Heart right ventricle (tissue), 16 donors: ENCODE measurements around the gene CYB5R2. TPM values are rescaled to one million over a fixed set of nuclear protein-coding genes. Genes with fewer than 3 reads are reported as not detected.

ENCODE experiments used
- ATAC-seq, 8 donors: fragments of 200-7000 bp; cut with Tn5 transposase; one replicate each; pipeline ENCODE4 v1.9.1; 2020; ENCODE audit warnings: mild to moderate bottlenecking in 8 of 8, moderate library complexity in 8 of 8, moderate number of reproducible peaks in 1 of 8
- DNase-seq, 2 donors: peaks; one replicate each; pipeline ENCODE4 v3.0.0-alpha.2; 2020
- H3K27ac ChIP-seq, 10 donors: fragments of 200-600 bp; sonication (generic) in 2 of 10; one replicate each; pipeline versions ENCODE4 v1.5.0 to v1.8.0; 2020 to 2022; ENCODE audit warnings: mild to moderate bottlenecking in 3 of 10
- H3K27me3 ChIP-seq, 7 donors: fragments of 200-600 bp; one replicate each; pipeline ENCODE4 v1.8.0; 2021 to 2022; ENCODE audit warnings: mild to moderate bottlenecking in 2 of 7
- H3K36me3 ChIP-seq, 9 donors: fragments of 200-600 bp; sonication (generic) in 1 of 9; one replicate each; pipeline versions ENCODE4 v1.5.0 to v1.8.0; 2020 to 2022; ENCODE audit warnings: mild to moderate bottlenecking in 2 of 9
- H3K4me1 ChIP-seq, 9 donors: fragments of 200-600 bp; sonication (generic) in 1 of 9; one replicate each; pipeline versions ENCODE4 v1.5.0 to v1.8.0; 2020 to 2022; ENCODE audit warnings: mild to moderate bottlenecking in 4 of 9
- H3K4me3 ChIP-seq, 10 donors: fragments of 200-600 bp; sonication (generic) in 2 of 10; one replicate each; pipeline versions ENCODE4 v1.5.0 to v1.8.0; 2020 to 2022; ENCODE audit warnings: mild to moderate bottlenecking in 7 of 10, moderate library complexity in 2 of 10
- H3K9me3 ChIP-seq, 11 donors: fragments of 200-600 bp in 10 of 11; sonication (generic) in 2 of 11; one replicate each; pipeline versions ENCODE4 v1.5.0 to v1.8.0; 2013 to 2022; ENCODE audit warnings: mild to moderate bottlenecking in 2 of 11, control low read depth in 1 of 11, moderate library complexity in 1 of 11
- WGBS, 2 donors: extraction: QIAGEN DNeasy Blood & Tissue Kit; methylation state at CpG; one replicate each; pipeline ENCODE4 v1.1.7; 2013; ENCODE audit warnings: inconsistent platforms in 1 of 2; 5-methylcytosine and 5-hydroxymethylcytosine counted together
- intact Hi-C, 10 donors: fragments of 100-400 bp; cut with DNase I; formaldehyde crosslinking; loops; one replicate each; pipeline versions ENCODE4 v1.11.1 to v1.14.2; 2022
- long read RNA-seq, 3 donors: library from polyadenylated mRNA; unstranded; transcript quantifications; one replicate each; pipeline ENCODE4 v2.0.0, GENCODE V29; 2020 to 2021
- polyA plus RNA-seq, 2 donors: library from polyadenylated mRNA; stranded (reverse); fragments of 200-250 nt; gene quantifications; one replicate each; pipeline ENCODE4 v1.2.3, GENCODE V29; 2013
- total RNA-seq, 10 donors: library from RNA; stranded (reverse); fragmentation: NEBNext Ultra II Directional in 3 of 10; extraction: Animal tissue kit (Norgen Biotek cat#: 25700) in 3 of 10; gene quantifications; one replicate each; pipeline versions ENCODE4 v1.2.1 to v1.2.4, GENCODE V29; 2021 to 2023
- TF ChIP-seq, protein P1 (sequence below), 9 donors: fragments of 200-600 bp; sonication (generic) in 2 of 9; IDR thresholded peaks; one replicate each; pipeline versions ENCODE4 v1.5.0 to v1.8.0; 2021 to 2022; ENCODE audit warnings: antibody characterized with exemption in 9 of 9, mild to moderate bottlenecking in 5 of 9, moderate library complexity in 1 of 9
- donor health status: Arrhythmogenic right ventricular cardiomyopathy.
- donor health status: ischemic (EF 13 %, LVEDD 7.1; RV severe dilation, severe dysfunction).
- donor health status: healthy with polysubstance abuse.
- donor health status: DM: no; HTN: yes; CAD: no.
- donor health status: DM: no; HTN: no; CAD: no.
- donor health status: ischemic (EF 25% LVEDD 6.9; RV normal size, moderate dysfunction).
- donor health status: ischemic (EF 25% LVEDD 5.7; RV mildly dilated, moderate dysfunction).
- donor health status: healthy.
- donor health status: DM: yes; HTN: yes; CAD: no.
- donor health status: Ischemic cardiomyopathy.
- donor health status: ischemic (EF 35%, LVEDD 5.7; RV mildly dilated, moderate dysfunction).
- donor health status: nonischemic (EF 11% LVEDD 7.7; RV severe dilation, severe dysfunction).
- donor health status: DM: yes; HTN: yes; CAD: no.
- donor health status: PGD.
- donor health status: ischemic (EF 29% LVEDD 5.4; RV normal size, mild dysfunction).
- donor health status: nonischemic (EF 23%, LVEDD 6.1; RV moderate dilation, normal function).

The CYB5R2 gene
- 1 to 10 TPM in 7 of 10 donors, under 1 TPM in 3; 0.36 to 1.7 (median 1.1) TPM for total RNA-seq
- polyA plus RNA-seq: 1 to 10 TPM; 1.7 to 2.8 TPM
- long read RNA-seq, donor 1: 0 reads
- long read RNA-seq, donor 2: 0 reads
- long read RNA-seq, donor 3, partial matches to known transcripts: 0 of 3 reads
- long read RNA-seq, donor 3, other reads (novel, unspliced or antisense): 3 of 3 reads

DNA sequence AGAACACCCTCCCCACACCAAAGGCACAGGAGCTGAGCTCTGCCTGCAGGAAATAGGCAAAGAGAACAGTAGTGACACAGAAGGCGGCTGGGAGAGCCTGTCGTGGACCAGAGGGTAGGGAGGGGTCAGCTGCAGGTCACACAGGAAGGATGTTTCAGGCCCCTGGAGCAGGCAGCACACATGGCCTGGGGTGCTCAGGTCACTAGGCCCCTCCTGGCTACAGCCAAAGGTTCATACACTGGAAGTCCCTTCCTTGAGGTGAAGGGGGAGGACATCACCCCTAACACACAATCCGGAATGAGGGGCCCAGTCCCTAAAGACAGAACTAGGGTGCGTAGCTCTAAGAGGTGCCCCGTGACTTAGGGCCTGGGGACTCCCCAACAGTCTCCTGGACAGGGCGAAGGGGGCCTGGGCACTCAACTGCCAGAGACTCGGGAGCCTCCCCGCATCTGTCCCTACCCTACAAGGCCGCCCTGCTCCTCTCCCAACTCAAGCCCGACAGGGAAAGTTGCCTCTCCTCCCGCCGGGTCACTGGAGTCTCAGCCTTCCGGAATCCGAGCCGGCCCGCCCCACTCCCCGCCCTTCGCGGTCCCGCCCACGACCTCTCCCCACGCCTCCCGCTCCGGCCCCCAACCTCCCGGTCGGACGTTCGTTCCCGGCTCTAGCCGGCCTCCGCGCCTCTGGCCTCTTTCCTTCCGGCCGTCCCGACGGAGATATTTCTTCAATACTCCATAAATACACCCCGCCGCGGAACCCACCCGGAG is at the start of gene CYB5R2:
Gene CYB5R2, minus strand, starts transcription at position 541 of the 764 bp plus-strand sequence. CDS start 675 bp downstream, outside the sequence.
- Histone ChIP-seq H3K27me3 (peaks cover 0 to 50% (median 33%) of the 10 kb centered on the region in 7 donors), H3K4me3 (peak within 1 kb of the TSS; percentile 26 to 64 (median 61)), H3K27ac (peak within 1 kb of the TSS in 8 of 10 donors; percentile 30 to 79 (median 61)), H3K4me1 (peaks cover 4 to 22% (median 12%) of the 10 kb centered on the region in 9 donors), H3K9me3 (no peaks in the 10 kb centered on the region), H3K36me3 (no peaks in the 10 kb centered on the region)
- peak; percentile 73 to 93 (median 90) for ATAC-seq
- intact Hi-C loops: loop anchor here in 1 of 10 donors (10.0 kb wide), 1 partner anchor 318 kb away; no protein-coding TSS in a partner anchor
- WGBS, 2 donors: 10 to 12% methylated on average over 40 of the region's 40 CpGs
- TF ChIP-seq, protein P1, sequence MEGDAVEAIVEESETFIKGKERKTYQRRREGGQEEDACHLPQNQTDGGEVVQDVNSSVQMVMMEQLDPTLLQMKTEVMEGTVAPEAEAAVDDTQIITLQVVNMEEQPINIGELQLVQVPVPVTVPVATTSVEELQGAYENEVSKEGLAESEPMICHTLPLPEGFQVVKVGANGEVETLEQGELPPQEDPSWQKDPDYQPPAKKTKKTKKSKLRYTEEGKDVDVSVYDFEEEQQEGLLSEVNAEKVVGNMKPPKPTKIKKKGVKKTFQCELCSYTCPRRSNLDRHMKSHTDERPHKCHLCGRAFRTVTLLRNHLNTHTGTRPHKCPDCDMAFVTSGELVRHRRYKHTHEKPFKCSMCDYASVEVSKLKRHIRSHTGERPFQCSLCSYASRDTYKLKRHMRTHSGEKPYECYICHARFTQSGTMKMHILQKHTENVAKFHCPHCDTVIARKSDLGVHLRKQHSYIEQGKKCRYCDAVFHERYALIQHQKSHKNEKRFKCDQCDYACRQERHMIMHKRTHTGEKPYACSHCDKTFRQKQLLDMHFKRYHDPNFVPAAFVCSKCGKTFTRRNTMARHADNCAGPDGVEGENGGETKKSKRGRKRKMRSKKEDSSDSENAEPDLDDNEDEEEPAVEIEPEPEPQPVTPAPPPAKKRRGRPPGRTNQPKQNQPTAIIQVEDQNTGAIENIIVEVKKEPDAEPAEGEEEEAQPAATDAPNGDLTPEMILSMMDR (IDR thresholded peaks at IDR 0.05): no peak
- DNase-seq: peak; percentile 74 to 75

DNA sequence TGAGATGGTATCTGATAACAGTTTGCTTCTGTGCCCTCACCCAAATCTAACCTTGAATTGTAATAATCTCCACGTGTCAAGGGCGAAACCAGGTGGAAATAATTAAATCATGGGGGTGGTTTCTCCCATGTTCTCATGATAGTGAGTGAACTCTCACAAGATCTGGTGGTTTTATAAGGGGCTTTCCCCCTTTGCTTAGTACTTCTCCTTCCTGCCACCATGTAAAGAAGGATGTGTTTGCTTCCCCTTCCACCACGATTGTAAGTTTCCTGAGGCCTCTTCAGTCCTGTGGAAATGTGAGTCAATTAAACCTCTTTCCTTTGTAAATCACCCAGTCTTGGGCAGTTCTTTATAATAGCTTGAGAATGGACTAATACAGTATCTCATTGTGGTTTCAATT is 41.5 kb upstream of the CYB5R2 start:
- WGBS, 2 donors: 56 to 67% methylated on average over 3 of the region's 3 CpGs
- Histone ChIP-seq H3K4me1 (no peaks in the 10 kb centered on the region), H3K27me3 (peaks cover 0 to 13% (median 0%) of the 10 kb centered on the region in 7 donors), H3K9me3 (no peaks in the 10 kb centered on the region), H3K4me3 (no peak overlapping the region), H3K27ac (no peak overlapping the region), H3K36me3 (no peaks in the 10 kb centered on the region)
- TF ChIP-seq, protein P1 (IDR thresholded peaks at IDR 0.05): no peak
- no peak for DNase-seq
- no peak for ATAC-seq
- intact Hi-C loops: no loop called here

DNA sequence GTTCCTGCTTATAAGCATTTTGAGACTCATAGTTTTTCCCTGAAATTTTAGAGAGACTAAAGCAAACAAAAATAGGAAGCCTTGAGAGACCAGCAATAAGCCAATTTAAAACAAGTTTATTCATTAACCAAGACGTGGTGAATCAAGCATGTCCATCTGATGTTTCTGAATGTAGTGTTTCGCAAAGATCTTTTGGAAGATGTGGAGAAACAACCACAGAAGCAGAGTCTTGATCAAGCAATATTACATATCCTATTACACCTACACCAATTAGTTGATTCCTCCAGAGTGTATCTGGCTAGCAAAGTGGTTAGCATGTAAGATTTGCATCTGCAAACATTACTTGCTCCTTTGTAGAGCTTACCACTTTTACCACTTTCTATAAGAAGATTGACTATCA is 33.1 kb upstream of the CYB5R2 start, which contains the start of gene OVCH2:
Gene OVCH2, minus strand, starts transcription at position 101 of the 400 bp plus-strand sequence. Its CDS starts 83 bp downstream, at position 18.
- intact Hi-C loops: no loop called here
- TF ChIP-seq, protein P1 (IDR thresholded peaks at IDR 0.05): no peak
- H3K4me1 ChIP-seq: no peaks in the 10 kb centered on the region
- H3K27ac ChIP-seq: no peak within 1 kb of the TSS
- no peaks in the 10 kb centered on the region for H3K9me3 ChIP-seq
- no peaks in the 10 kb centered on the region for H3K36me3 ChIP-seq
- no peak for ATAC-seq
- DNase-seq: no peak
- H3K27me3 ChIP-seq: peaks cover 0 to 37% (median 16%) of the 10 kb centered on the region in 7 donors
- no peak within 1 kb of the TSS for H3K4me3 ChIP-seq
- 77 to 87% methylated on average over 2 of the region's 2 CpGs for WGBS, 2 donors

DNA sequence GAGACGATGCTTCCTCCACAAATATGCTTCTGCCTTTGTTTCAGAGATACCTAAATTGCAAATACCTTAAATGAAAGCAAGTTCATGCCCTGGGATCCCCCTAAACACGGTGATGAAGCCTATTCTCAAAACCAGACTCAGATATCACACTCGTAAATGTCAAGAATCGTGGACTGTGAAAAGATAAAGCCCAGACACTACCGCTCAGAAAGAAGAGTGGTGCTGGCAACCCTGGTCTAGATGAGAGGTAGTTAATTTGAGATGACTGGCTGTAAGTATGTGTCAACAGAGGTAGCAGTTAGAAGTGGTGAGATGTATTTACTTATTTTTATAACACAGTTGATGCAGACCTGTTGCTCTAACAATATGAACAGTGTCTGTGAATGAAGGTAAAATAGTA is 30.4 kb upstream of the CYB5R2 start:
- no peak for DNase-seq
- no peak overlapping the region for H3K27ac ChIP-seq
- H3K9me3 ChIP-seq: no peaks in the 10 kb centered on the region
- intact Hi-C loops: no loop called here
- H3K4me3 ChIP-seq: no peak overlapping the region
- ATAC-seq: peak in 3 of 8 donors; percentile 43 to 75 (median 68)
- TF ChIP-seq, protein P1 (IDR thresholded peaks at IDR 0.05): no peak
- 30 to 32% methylated on average over 5 of the region's 5 CpGs for WGBS, 2 donors
- no peaks in the 10 kb centered on the region for H3K36me3 ChIP-seq
- peaks cover 0 to 34% (median 14%) of the 10 kb centered on the region in 7 donors for H3K27me3 ChIP-seq
- H3K4me1 ChIP-seq: no peaks in the 10 kb centered on the region
